ENCODE results near the gene GGT5.
"Not testable (repeated sequence)": the region's sequence is repeated elsewhere in the genome, so short reads cannot be mapped to it uniquely, and the experiment has no call there.

The GGT5 gene

GRCh38 chr22:24231706-24232105 lies 13.2 kb downstream of the GGT5 start:
- no peak for DNase-seq

- peak; percentile 65 for DNase-seq
These were observed 13.8 kb downstream of the GGT5 start for GRCh38 chr22:24230911-24231656.

GRCh38 chr22:24225951-24226350 lies 18.9 kb downstream of the GGT5 start:
- DNase-seq = no peak

GRCh38 chr22:24225044-24225601 lies 19.8 kb downstream of the GGT5 start:
- no peak for DNase-seq

GRCh38 chr22:24224468-24224867 lies 20.4 kb downstream of the GGT5 start:
- no peak for DNase-seq

- no peak for DNase-seq
These were observed 25.1 kb downstream of the GGT5 start for GRCh38 chr22:24219750-24220149.

- DNase-seq = no peak
These were observed 27.5 kb downstream of the GGT5 start for GRCh38 chr22:24217384-24217783.

- DNase-seq = no peak
These were observed 28.2 kb downstream of the GGT5 start for GRCh38 chr22:24216541-24217209.

- no peak for DNase-seq
These were observed 30.2 kb downstream of the GGT5 start for GRCh38 chr22:24214467-24215285.

GRCh38 chr22:24213111-24213510 lies 31.8 kb downstream of the GGT5 start:
- DNase-seq = not testable (repeated sequence)

GRCh38 chr22:24211716-24212115 lies 33.2 kb downstream of the GGT5 start:
- DNase-seq = not testable (repeated sequence)

- DNase-seq = not testable (repeated sequence)
These were observed 34.5 kb downstream of the GGT5 start for GRCh38 chr22:24210409-24210808.

GRCh38 chr22:24209687-24210086 lies 35.2 kb downstream of the GGT5 start:
- DNase-seq = no peak

- no peak for DNase-seq
These were observed 35.9 kb downstream of the GGT5 start for GRCh38 chr22:24209016-24209415.

GRCh38 chr22:24208012-24208749 lies 36.7 kb downstream of the GGT5 start:
- no peak for DNase-seq

- no peak for DNase-seq
These were observed 37.4 kb downstream of the GGT5 start for GRCh38 chr22:24207264-24208011.

- not testable (repeated sequence) for DNase-seq
These were observed 38.2 kb downstream of the GGT5 start for GRCh38 chr22:24206460-24207263.

GRCh38 chr22:24205438-24206195 lies 39.3 kb downstream of the GGT5 start:
- peak; percentile 72 for DNase-seq

GRCh38 chr22:24203856-24204255 lies 41.0 kb downstream of the GGT5 start:
- not testable (repeated sequence) for DNase-seq

Data from RPMI8226 (cell line).